Esophagus squamous epithelium (tissue), 5 donors: ENCODE measurements around the gene HOTAIR. TPM values are rescaled to one million over a fixed set of nuclear protein-coding genes. Genes with fewer than 3 reads are reported as not detected.
A peak's percentile ranks its signal among the peaks of the same experiment; 100 is the strongest.

ENCODE experiments used
- DNase-seq: peaks from one replicate; lab custom pipeline; 2025; lab: John Stamatoyannopoulos, UW
- H3K27ac ChIP-seq, 4 donors: fragments of 200-600 bp; sonication (generic); one replicate each; pipeline ENCODE4 v1.5.1; 2016 to 2019; ENCODE audit warnings: mild to moderate bottlenecking in 1 of 4
- H3K27me3 ChIP-seq, 4 donors: fragments of 200-600 bp; sonication (generic); 1 replicate in 3 of 4; 2 replicates in 1 of 4; pipeline versions ENCODE4 v1.5.1 to v1.6.0; 2017 to 2021; ENCODE audit warnings: antibody characterized with exemption in 1 of 4
- H3K36me3 ChIP-seq, 3 donors: fragments of 200-600 bp; sonication (generic); one replicate each; pipeline ENCODE4 v1.5.1; 2016 to 2019
- H3K4me1 ChIP-seq, 3 donors: fragments of 200-600 bp; sonication (generic); one replicate each; pipeline ENCODE4 v1.5.1; 2017 to 2019
- H3K4me3 ChIP-seq, 4 donors: fragments of 200-600 bp; sonication (generic); 1 replicate in 3 of 4; 2 replicates in 1 of 4; pipeline ENCODE4 v1.5.1; 2016 to 2019; ENCODE audit warnings: mild to moderate bottlenecking in 2 of 4, moderate library complexity in 1 of 4
- H3K9me3 ChIP-seq, 3 donors: fragments of 200-600 bp; sonication (generic); one replicate each; pipeline ENCODE4 v1.5.1; 2016 to 2019
- POLR2A ChIP-seq, 4 donors: fragments of 450-650 bp; IDR thresholded peaks; one replicate each; pipeline ENCODE4 v1.6.1; 2017; ENCODE audit warnings: antibody characterized with exemption in 4 of 4, mild to moderate bottlenecking in 4 of 4, moderate library complexity in 3 of 4
- WGBS, 2 donors: methylation state at CpG; one replicate each; pipeline ENCODE4 v1.1.5; 2018; 5-methylcytosine and 5-hydroxymethylcytosine counted together
- intact Hi-C: fragments of 100-400 bp; cut with DNase I; formaldehyde crosslinking; loops from one replicate; pipeline ENCODE4 v1.15.0; 2022
- total RNA-seq, 4 donors: library from RNA; depleted of rRNA; stranded (reverse); fragments of >200 nt; gene quantifications; one replicate each; pipeline ENCODE4 v1.1.0, GENCODE V29; 2016
- TF ChIP-seq, protein P1 (sequence below), 6 experiments: fragments of 450-650 bp in 4 of 6; fragments of 200-600 bp in 2 of 6; sonication (generic) in 2 of 6; IDR thresholded peaks; one replicate each; pipeline ENCODE4 v1.5.1; 2016 to 2019; ENCODE audit warnings: antibody characterized with exemption in 6 of 6, mild to moderate bottlenecking in 4 of 6, moderate library complexity in 4 of 6
- donor health status: DM: yes; HTN: yes; CAD: no.

Gene HOTAIR
- total RNA-seq, 4 donors from 2014 or later = not detected

DNA sequence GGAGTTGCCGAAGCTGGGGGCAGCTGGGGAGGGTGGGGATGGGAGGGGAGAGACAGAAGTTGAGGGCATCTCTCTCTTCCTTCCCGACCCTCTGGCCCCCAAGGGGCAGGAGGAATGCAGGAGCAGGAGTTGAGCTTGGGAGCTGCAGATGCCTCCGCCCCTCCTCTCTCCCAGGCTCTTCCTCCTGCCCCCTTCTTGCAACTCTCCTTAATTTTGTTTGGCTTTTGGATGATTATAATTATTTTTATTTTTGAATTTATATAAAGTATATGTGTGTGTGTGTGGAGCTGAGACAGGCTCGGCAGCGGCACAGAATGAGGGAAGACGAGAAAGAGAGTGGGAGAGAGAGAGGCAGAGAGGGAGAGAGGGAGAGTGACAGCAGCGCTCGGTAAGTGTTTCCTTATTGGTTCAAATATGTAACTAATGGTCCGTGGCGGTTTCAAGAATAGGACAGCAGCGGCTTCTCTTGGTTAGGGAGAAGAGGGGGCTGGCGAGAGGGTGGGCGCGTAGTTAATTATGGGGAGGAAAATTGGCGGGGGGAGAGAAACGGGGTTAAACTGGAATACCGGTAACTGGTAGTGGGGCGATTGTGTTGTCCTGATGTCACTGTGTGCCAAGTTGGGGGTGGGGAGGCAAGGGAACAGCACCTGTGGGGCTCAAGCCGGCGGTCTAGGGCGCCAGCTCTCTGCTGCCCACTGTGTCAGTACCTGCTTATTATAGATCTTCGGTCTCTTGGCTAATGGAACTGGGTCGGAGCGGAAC lies 42.5 kb upstream of the HOTAIR start:
- TF ChIP-seq, protein P1, sequence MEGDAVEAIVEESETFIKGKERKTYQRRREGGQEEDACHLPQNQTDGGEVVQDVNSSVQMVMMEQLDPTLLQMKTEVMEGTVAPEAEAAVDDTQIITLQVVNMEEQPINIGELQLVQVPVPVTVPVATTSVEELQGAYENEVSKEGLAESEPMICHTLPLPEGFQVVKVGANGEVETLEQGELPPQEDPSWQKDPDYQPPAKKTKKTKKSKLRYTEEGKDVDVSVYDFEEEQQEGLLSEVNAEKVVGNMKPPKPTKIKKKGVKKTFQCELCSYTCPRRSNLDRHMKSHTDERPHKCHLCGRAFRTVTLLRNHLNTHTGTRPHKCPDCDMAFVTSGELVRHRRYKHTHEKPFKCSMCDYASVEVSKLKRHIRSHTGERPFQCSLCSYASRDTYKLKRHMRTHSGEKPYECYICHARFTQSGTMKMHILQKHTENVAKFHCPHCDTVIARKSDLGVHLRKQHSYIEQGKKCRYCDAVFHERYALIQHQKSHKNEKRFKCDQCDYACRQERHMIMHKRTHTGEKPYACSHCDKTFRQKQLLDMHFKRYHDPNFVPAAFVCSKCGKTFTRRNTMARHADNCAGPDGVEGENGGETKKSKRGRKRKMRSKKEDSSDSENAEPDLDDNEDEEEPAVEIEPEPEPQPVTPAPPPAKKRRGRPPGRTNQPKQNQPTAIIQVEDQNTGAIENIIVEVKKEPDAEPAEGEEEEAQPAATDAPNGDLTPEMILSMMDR (IDR thresholded peaks at IDR 0.05) = peak in 1 of 6 experiments; percentile 10
- no peak for TF ChIP-seq POLR2A (IDR thresholded peaks at IDR 0.05)
- peaks cover 15 to 100% (median 33%) of the 10 kb centered on the region in 4 donors for H3K27me3 ChIP-seq
- intact Hi-C loops = no loop called here
- H3K36me3 ChIP-seq = no peaks in the 10 kb centered on the region
- DNase-seq = no peak
- H3K9me3 ChIP-seq = no peaks in the 10 kb centered on the region
- peaks cover 3 to 55% (median 11%) of the 10 kb centered on the region in 3 donors for H3K4me1 ChIP-seq
- H3K27ac ChIP-seq = peak overlapping the region; percentile 24 to 67 (median 39)
- peak overlapping the region; percentile 42 to 64 (median 50) for H3K4me3 ChIP-seq
- WGBS, 2 donors = 1 to 5% methylated on average over 24 of the region's 24 CpGs

DNA sequence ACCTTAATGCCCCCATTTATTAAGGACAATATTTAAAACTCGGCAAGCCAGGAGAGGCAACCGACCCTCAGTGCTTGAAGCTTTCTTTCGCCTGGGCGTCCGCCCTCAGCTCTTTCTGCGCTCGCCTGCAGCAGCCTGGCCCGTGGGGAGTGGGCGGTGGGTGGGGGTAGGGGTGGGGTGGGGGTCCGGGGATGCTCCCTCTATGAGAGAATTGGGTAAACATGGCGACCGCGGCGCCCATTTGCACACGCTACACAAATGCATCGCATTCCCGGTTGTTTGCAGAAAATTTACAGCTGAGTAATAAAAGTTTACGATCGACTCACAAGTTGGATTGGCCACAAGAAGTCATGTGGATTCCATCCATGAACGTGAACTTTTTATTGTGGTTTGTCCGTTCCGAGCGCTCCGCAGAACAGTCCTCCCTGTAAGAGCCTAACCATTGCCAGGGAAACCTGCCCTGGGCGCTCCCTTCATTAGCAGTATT lies 41.8 kb upstream of the HOTAIR start:
- peaks cover 3 to 51% (median 11%) of the 10 kb centered on the region in 3 donors for H3K4me1 ChIP-seq
- H3K4me3 ChIP-seq = peak overlapping the region; percentile 42 to 64 (median 50)
- intact Hi-C loops = no loop called here
- no peak for DNase-seq
- no peak overlapping the region for H3K27ac ChIP-seq
- H3K36me3 ChIP-seq = no peaks in the 10 kb centered on the region
- no peak for TF ChIP-seq POLR2A (IDR thresholded peaks at IDR 0.05)
- TF ChIP-seq, protein P1 (IDR thresholded peaks at IDR 0.05) = no peak
- H3K27me3 ChIP-seq = peaks cover 15 to 100% (median 35%) of the 10 kb centered on the region in 4 donors
- H3K9me3 ChIP-seq = no peaks in the 10 kb centered on the region
- 3 to 6% methylated on average over 10 to 16 of the region's 25 CpGs for WGBS, 2 donors

DNA sequence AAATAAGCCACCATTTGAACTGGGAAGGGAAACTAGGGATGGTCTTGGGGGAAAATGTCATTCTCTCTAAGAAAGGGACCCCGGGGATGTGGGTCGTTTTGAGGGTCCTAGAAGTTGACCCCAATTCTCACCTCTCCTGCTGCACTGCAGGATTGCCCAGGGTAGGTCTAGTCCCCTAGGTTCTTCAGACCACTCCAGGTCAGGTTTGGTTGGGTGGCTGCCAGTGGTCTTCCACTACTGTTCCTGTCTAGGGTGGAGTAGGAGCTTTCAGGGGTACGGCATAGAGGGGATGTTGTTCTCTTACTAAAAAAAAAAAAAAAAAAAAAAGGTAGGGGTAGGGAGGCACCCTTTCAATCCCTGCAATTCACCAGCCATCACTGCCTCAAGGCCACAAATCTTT lies 41.3 kb upstream of the HOTAIR start:
- Histone ChIP-seq H3K4me3 (no peak overlapping the region), H3K27me3 (peaks cover 15 to 100% (median 36%) of the 10 kb centered on the region in 4 donors), H3K36me3 (no peaks in the 10 kb centered on the region), H3K9me3 (no peaks in the 10 kb centered on the region), H3K4me1 (peaks cover 3 to 51% (median 11%) of the 10 kb centered on the region in 3 donors), H3K27ac (no peak overlapping the region)
- TF ChIP-seq, protein P1 (IDR thresholded peaks at IDR 0.05) = no peak
- no peak for TF ChIP-seq POLR2A (IDR thresholded peaks at IDR 0.05)
- WGBS, 2 donors = 27 to 42% methylated on average over 3 of the region's 3 CpGs
- no peak for DNase-seq
- intact Hi-C loops = no loop called here

DNA sequence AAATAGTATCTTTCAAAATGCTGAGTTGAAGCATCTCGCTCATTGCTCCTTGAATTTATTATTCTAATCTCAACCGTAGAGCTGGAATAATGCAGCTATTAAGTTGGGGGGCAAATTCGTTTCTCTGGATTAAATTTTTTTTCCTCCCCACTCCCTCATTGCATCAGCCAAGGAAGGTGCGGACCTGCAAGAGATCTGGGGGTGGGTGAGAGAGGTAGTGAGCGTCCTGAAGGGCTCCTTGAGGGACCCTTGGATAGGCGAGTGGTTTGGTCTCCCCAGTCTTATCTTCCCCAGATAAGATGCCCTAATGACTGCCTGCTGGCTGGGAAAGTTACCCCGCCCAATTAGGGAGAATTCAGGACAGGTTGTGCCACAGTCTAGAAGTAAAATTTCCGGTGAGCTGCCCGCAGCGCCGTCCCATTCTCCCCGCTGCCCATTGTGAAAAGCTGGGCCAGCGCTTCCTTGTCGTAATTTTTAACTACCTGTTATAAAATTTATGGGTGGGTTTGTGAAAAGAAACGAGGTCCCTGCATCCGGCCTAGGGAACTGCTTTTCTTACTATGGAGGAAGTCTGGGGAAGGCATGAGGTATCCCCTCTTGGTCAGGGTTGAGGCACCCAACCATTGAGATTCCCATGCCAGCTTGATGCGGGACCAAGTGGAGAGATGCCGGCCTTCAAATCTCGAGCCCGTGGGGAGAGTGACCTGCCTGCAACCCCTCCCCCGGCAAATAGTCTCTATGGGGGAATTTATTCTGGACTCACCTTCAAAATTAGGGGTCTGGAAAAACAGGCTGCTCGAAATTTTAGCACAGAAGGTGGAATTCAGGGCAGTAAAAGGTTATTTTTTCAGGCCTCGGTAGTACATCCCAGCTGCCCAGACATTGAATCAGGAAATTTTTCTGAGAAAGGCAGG lies 40.5 kb upstream of the HOTAIR start:
- no peaks in the 10 kb centered on the region for H3K9me3 ChIP-seq
- H3K4me3 ChIP-seq = no peak overlapping the region
- 37 to 51% methylated on average over 17 of the region's 23 CpGs for WGBS, 2 donors
- H3K27ac ChIP-seq = no peak overlapping the region
- peaks cover 15 to 100% (median 40%) of the 10 kb centered on the region in 4 donors for H3K27me3 ChIP-seq
- intact Hi-C loops = no loop called here
- peaks cover 3 to 53% (median 11%) of the 10 kb centered on the region in 3 donors for H3K4me1 ChIP-seq
- TF ChIP-seq, protein P1 (IDR thresholded peaks at IDR 0.05) = no peak
- no peak for TF ChIP-seq POLR2A (IDR thresholded peaks at IDR 0.05)
- no peak for DNase-seq
- H3K36me3 ChIP-seq = no peaks in the 10 kb centered on the region
